ENCODE measurements around the gene PPP4R4. TPM values are rescaled to one million over a fixed set of nuclear protein-coding genes. Genes with fewer than 3 reads are reported as not detected.

The PPP4R4 gene
- total RNA-seq, 3 donors from 2014 or later: 0.13 TPM; not detected in 2

GRCh38 chr14:94306047-94306978, 132.2 kb downstream of the PPP4R4 start:
- DNase-seq (no peak), ATAC-seq (no peak)
- H3K9me3 ChIP-seq: peaks cover 5% of the 10 kb centered on the region
- H3K36me3 ChIP-seq (ENCODE audit: low read depth): no peaks in the 10 kb centered on the region
- TF ChIP-seq CTCF (IDR thresholded peaks at IDR 0.05): no peak
- H3K4me1 ChIP-seq (ENCODE audit: low read depth): no peaks in the 10 kb centered on the region
- H3K4me3 ChIP-seq: no peak overlapping the region
- intact Hi-C loops (cut with DNase I, micrococcal nuclease): no loop called here

- Histone ChIP-seq H3K36me3 (ENCODE audit: low read depth) (no peaks in the 10 kb centered on the region), H3K4me3 (no peak overlapping the region), H3K9me3 (peaks cover 5% of the 10 kb centered on the region), H3K4me1 (ENCODE audit: low read depth) (no peaks in the 10 kb centered on the region)
- intact Hi-C loops (cut with DNase I, micrococcal nuclease): no loop called here
- no peak for DNase-seq
- no peak for TF ChIP-seq CTCF (IDR thresholded peaks at IDR 0.05)
- ATAC-seq: peak; percentile 30
Observed at GRCh38 chr14:94307410-94307992, 133.4 kb downstream of the PPP4R4 start.

- Histone ChIP-seq H3K4me1 (ENCODE audit: low read depth) (no peaks in the 10 kb centered on the region), H3K4me3 (no peak overlapping the region), H3K9me3 (peaks cover 5% of the 10 kb centered on the region), H3K36me3 (ENCODE audit: low read depth) (no peaks in the 10 kb centered on the region)
- no peak for TF ChIP-seq CTCF (IDR thresholded peaks at IDR 0.05)
- DNase-seq (no peak), ATAC-seq (no peak)
- intact Hi-C loops (cut with DNase I, micrococcal nuclease): no loop called here
Observed at GRCh38 chr14:94309721-94310120, 135.6 kb downstream of the PPP4R4 start.

GRCh38 chr14:94310248-94310647, 136.1 kb downstream of the PPP4R4 start:
- ATAC-seq: no peak
- Histone ChIP-seq H3K4me1 (ENCODE audit: low read depth) (no peaks in the 10 kb centered on the region), H3K36me3 (ENCODE audit: low read depth) (no peaks in the 10 kb centered on the region), H3K9me3 (peaks cover 5% of the 10 kb centered on the region), H3K4me3 (no peak overlapping the region)
- no peak for TF ChIP-seq CTCF (IDR thresholded peaks at IDR 0.05)
- no peak for DNase-seq
- intact Hi-C loops (cut with DNase I, micrococcal nuclease): no loop called here

- no peak for TF ChIP-seq CTCF (IDR thresholded peaks at IDR 0.05)
- Histone ChIP-seq H3K4me3 (no peak overlapping the region), H3K4me1 (ENCODE audit: low read depth) (peaks cover 5% of the 10 kb centered on the region), H3K9me3 (peaks cover 2% of the 10 kb centered on the region), H3K36me3 (ENCODE audit: low read depth) (no peaks in the 10 kb centered on the region)
- intact Hi-C loops (cut with DNase I, micrococcal nuclease): no loop called here
- DNase-seq (no peak), ATAC-seq (peak; percentile 52)
Observed at GRCh38 chr14:94312481-94313246, 138.5 kb downstream of the PPP4R4 start.

Measured in mucosa of descending colon (tissue), 3 donors.